Mesendoderm (in vitro differentiated cells): ENCODE measurements around the gene GLA.

Experiments
- DNase-seq: peaks from one replicate; pipeline ENCODE4 v3.0.0; 2013
- H2AK5ac ChIP-seq: 2 replicates; pipeline ENCODE4 v1.6.1; 2013; ENCODE audit warnings: low read length, inconsistent platforms
- H2BK120ac ChIP-seq: 2 replicates; pipeline ENCODE4 v1.6.1; 2013; ENCODE audit warnings: low read depth, mild to moderate bottlenecking, low read length, moderate library complexity, mixed read lengths
- H2BK15ac ChIP-seq: replicated peaks from 2 replicates; pipeline ENCODE4 v1.6.1; 2013; ENCODE audit warnings: low read depth, mild to moderate bottlenecking, moderate library complexity
- H2BK5ac ChIP-seq: 2 replicates; pipeline ENCODE4 v1.6.1; 2013; ENCODE audit warnings: low read length, inconsistent platforms
- H3K18ac ChIP-seq: 2 replicates; pipeline ENCODE4 v1.6.1; 2013; ENCODE audit warnings: mild to moderate bottlenecking, low read length, mixed read lengths
- H3K23ac ChIP-seq: one replicate; pipeline ENCODE4 v1.6.1; 2013; ENCODE audit warnings: low read length
- H3K27ac ChIP-seq: 2 replicates; pipeline ENCODE4 v1.5.1; 2013; ENCODE audit warnings: low read depth, mild to moderate bottlenecking, inconsistent platforms, low read length, moderate library complexity
- H3K27me3 ChIP-seq: 2 replicates; pipeline ENCODE4 v1.6.1; 2013; ENCODE audit warnings: low read length, control low read depth, mild to moderate bottlenecking, inconsistent platforms; ENCODE audit not compliant: insufficient read depth, poor library complexity
- H3K36me3 ChIP-seq: 2 replicates; pipeline ENCODE4 v1.6.1; 2013; ENCODE audit warnings: low read length, inconsistent platforms; ENCODE audit not compliant: control insufficient read depth, insufficient read depth
- H3K4ac ChIP-seq: one replicate; pipeline ENCODE4 v1.6.1; 2013; ENCODE audit warnings: low read depth, mild to moderate bottlenecking, low read length, moderate library complexity
- H3K4me1 ChIP-seq: 2 replicates; pipeline ENCODE4 v1.6.1; 2013; ENCODE audit warnings: low read depth, low read length, inconsistent platforms; ENCODE audit not compliant: control insufficient read depth
- H3K4me2 ChIP-seq: 2 replicates; pipeline ENCODE4 v1.6.1; 2013; ENCODE audit warnings: low read length
- H3K4me3 ChIP-seq: 2 replicates; pipeline ENCODE4 v1.5.1; 2013; ENCODE audit warnings: mild to moderate bottlenecking, low read length
- H3K56ac ChIP-seq: one replicate; pipeline ENCODE4 v1.6.1; 2013; ENCODE audit warnings: low read length
- H3K79me1 ChIP-seq: 2 replicates; pipeline ENCODE4 v1.6.1; 2013; ENCODE audit warnings: low read length, inconsistent platforms
- H3K79me2 ChIP-seq: 2 replicates; pipeline ENCODE4 v1.6.1; 2013; ENCODE audit warnings: mild to moderate bottlenecking, low read length; ENCODE audit not compliant: control insufficient read depth, insufficient read depth
- H3K9ac ChIP-seq: 2 replicates; pipeline ENCODE4 v1.6.1; 2013; ENCODE audit warnings: low read length, inconsistent platforms
- H4K5ac ChIP-seq: one replicate; pipeline ENCODE4 v1.6.1; 2013; ENCODE audit warnings: low read length
- H4K8ac ChIP-seq: one replicate; pipeline ENCODE4 v1.6.1; 2013; ENCODE audit warnings: low read depth, mild to moderate bottlenecking, control low read depth, low read length, moderate library complexity
- WGBS: extraction: QIAGEN DNeasy Blood & Tissue Kit; methylation state at CpG from one replicate; pipeline ENCODE4 v1.1.7; 2013; ENCODE audit warnings: low lambda C conversion rate, missing lambda C conversion rate; ENCODE audit not compliant: insufficient coverage; ENCODE audit errors: extremely low coverage; 5-methylcytosine and 5-hydroxymethylcytosine counted together

Gene GLA

GRCh38 chrX:101410461-101410860, 2.7 kb upstream of the GLA start:
- no peak overlapping the region for H3K27ac ChIP-seq
- H3K56ac ChIP-seq = no peak overlapping the region
- H3K4me1 ChIP-seq = no peaks in the 10 kb centered on the region
- no peak overlapping the region for H4K8ac ChIP-seq
- H4K5ac ChIP-seq = no peak overlapping the region
- H2BK120ac ChIP-seq = no peak overlapping the region
- peak; percentile 31 for DNase-seq
- H3K9ac ChIP-seq = no peak overlapping the region
- H3K79me1 ChIP-seq = peaks cover 2% of the 10 kb centered on the region
- peaks cover 25% of the 10 kb centered on the region for H3K79me2 ChIP-seq
- no peak overlapping the region for H3K23ac ChIP-seq
- no peak overlapping the region for H2BK5ac ChIP-seq
- H3K4me2 ChIP-seq = no peak overlapping the region
- H3K4ac ChIP-seq = no peak overlapping the region
- H3K18ac ChIP-seq = no peak overlapping the region
- no CpG with 5 or more reads among the region's 7 CpGs for WGBS
- no peak overlapping the region for H3K4me3 ChIP-seq
- H3K36me3 ChIP-seq = no peaks in the 10 kb centered on the region
- H2AK5ac ChIP-seq = no peak overlapping the region
- H3K27me3 ChIP-seq = no peaks in the 10 kb centered on the region
- no peak overlapping the region for H2BK15ac ChIP-seq

- H3K27ac ChIP-seq = no peak overlapping the region
These were observed 1.3 kb upstream of the GLA start for GRCh38 chrX:101409043-101409442.

GRCh38 chrX:101408532-101408841, 762 bp upstream of the GLA start:
- H3K36me3 ChIP-seq = no peaks in the 10 kb centered on the region
- peak overlapping the region; percentile 79 for H3K9ac ChIP-seq
- H3K18ac ChIP-seq = peak overlapping the region; percentile 11
- peak overlapping the region; percentile 52 for H3K27ac ChIP-seq
- no CpG with 5 or more reads among the region's 8 CpGs for WGBS
- no peak overlapping the region for H2BK120ac ChIP-seq
- H4K8ac ChIP-seq = no peak overlapping the region
- no peaks in the 10 kb centered on the region for H3K4me1 ChIP-seq
- H4K5ac ChIP-seq = no peak overlapping the region
- H3K4me3 ChIP-seq = peak overlapping the region; percentile 61
- H3K23ac ChIP-seq = no peak overlapping the region
- peaks cover 2% of the 10 kb centered on the region for H3K79me1 ChIP-seq
- H2BK15ac ChIP-seq = no peak overlapping the region
- peaks cover 25% of the 10 kb centered on the region for H3K79me2 ChIP-seq
- peak overlapping the region; percentile 91 for H3K56ac ChIP-seq
- H2BK5ac ChIP-seq = no peak overlapping the region
- no peak for DNase-seq
- H2AK5ac ChIP-seq = no peak overlapping the region
- no peak overlapping the region for H3K4me2 ChIP-seq
- H3K4ac ChIP-seq = no peak overlapping the region
- H3K27me3 ChIP-seq = no peaks in the 10 kb centered on the region

More at GRCh38 chrX:101409043-101409442, 1.3 kb upstream of the GLA start:
- Histone ChIP-seq H3K9ac (peak overlapping the region; percentile 67), H3K4me3 (peak overlapping the region; percentile 51), H3K79me1 (peaks cover 2% of the 10 kb centered on the region), H3K56ac (peak overlapping the region; percentile 64), H2BK5ac (no peak overlapping the region), H4K8ac (no peak overlapping the region), H3K4ac (no peak overlapping the region), H2AK5ac (no peak overlapping the region), H3K4me1 (no peaks in the 10 kb centered on the region), H4K5ac (no peak overlapping the region), H2BK15ac (no peak overlapping the region), H3K36me3 (no peaks in the 10 kb centered on the region), H3K23ac (no peak overlapping the region), H2BK120ac (no peak overlapping the region), H3K79me2 (peaks cover 25% of the 10 kb centered on the region), H3K4me2 (peak overlapping the region; percentile 50), H3K18ac (no peak overlapping the region), H3K27me3 (no peaks in the 10 kb centered on the region)
- peak; percentile 22 for DNase-seq
- no CpG with 5 or more reads among the region's 6 CpGs for WGBS

- Histone ChIP-seq H2BK5ac (no peak overlapping the region), H2AK5ac (no peak overlapping the region), H3K27ac (peak overlapping the region; percentile 76), H4K8ac (no peak overlapping the region), H4K5ac (no peak overlapping the region), H3K4me2 (peak overlapping the region; percentile 54), H3K56ac (peak overlapping the region; percentile 85), H3K4me1 (no peaks in the 10 kb centered on the region), H3K4me3 (peak overlapping the region; percentile 82), H3K18ac (peak overlapping the region; percentile 18), H3K4ac (no peak overlapping the region), H2BK120ac (peak overlapping the region; percentile 45), H2BK15ac (no peak overlapping the region), H3K27me3 (no peaks in the 10 kb centered on the region), H3K79me2 (peaks cover 25% of the 10 kb centered on the region), H3K79me1 (peaks cover 2% of the 10 kb centered on the region), H3K9ac (peak overlapping the region; percentile 82), H3K23ac (no peak overlapping the region), H3K36me3 (no peaks in the 10 kb centered on the region)
- no CpG with 5 or more reads among the region's 15 CpGs for WGBS
- no peak for DNase-seq
These were observed 468 bp downstream of the GLA start for GRCh38 chrX:101407167-101407747.

GRCh38 chrX:101399825-101400224, 7.9 kb downstream of the GLA start:
- H4K5ac ChIP-seq = no peak overlapping the region
- H2BK120ac ChIP-seq = no peak overlapping the region
- no peak overlapping the region for H3K27ac ChIP-seq
- no peak overlapping the region for H3K56ac ChIP-seq
- no peaks in the 10 kb centered on the region for H3K4me1 ChIP-seq
- H3K79me1 ChIP-seq = no peaks in the 10 kb centered on the region
- H4K8ac ChIP-seq = no peak overlapping the region
- H2BK5ac ChIP-seq = no peak overlapping the region
- H3K27me3 ChIP-seq = no peaks in the 10 kb centered on the region
- no peak overlapping the region for H3K4ac ChIP-seq
- H3K36me3 ChIP-seq = no peaks in the 10 kb centered on the region
- no peak overlapping the region for H3K4me3 ChIP-seq
- H3K4me2 ChIP-seq = no peak overlapping the region
- no peak overlapping the region for H3K9ac ChIP-seq
- no peak overlapping the region for H3K18ac ChIP-seq
- H3K79me2 ChIP-seq = no peaks in the 10 kb centered on the region
- DNase-seq = no peak
- no peak overlapping the region for H2AK5ac ChIP-seq
- WGBS = no CpG with 5 or more reads among the region's 4 CpGs
- no peak overlapping the region for H3K23ac ChIP-seq
- H2BK15ac ChIP-seq = no peak overlapping the region

GRCh38 chrX:101398694-101399093, 9.0 kb downstream of the GLA start:
- Histone ChIP-seq H3K4me1 (no peaks in the 10 kb centered on the region), H4K8ac (no peak overlapping the region), H3K79me1 (no peaks in the 10 kb centered on the region), H2AK5ac (no peak overlapping the region), H2BK15ac (no peak overlapping the region), H3K4ac (no peak overlapping the region), H3K23ac (no peak overlapping the region), H2BK120ac (no peak overlapping the region), H3K27me3 (no peaks in the 10 kb centered on the region), H3K79me2 (no peaks in the 10 kb centered on the region), H3K56ac (no peak overlapping the region), H4K5ac (no peak overlapping the region), H3K36me3 (no peaks in the 10 kb centered on the region), H3K4me2 (no peak overlapping the region), H2BK5ac (no peak overlapping the region), H3K18ac (no peak overlapping the region), H3K27ac (no peak overlapping the region), H3K9ac (no peak overlapping the region), H3K4me3 (no peak overlapping the region)
- DNase-seq = no peak
- no CpG with 5 or more reads among the region's 4 CpGs for WGBS
